ENCODE measurements around the gene TRERF1. TPM values are rescaled to one million over a fixed set of nuclear protein-coding genes. Genes with fewer than 3 reads are reported as not detected.

TRERF1 gene
- total RNA-seq, 2 donors from 2014 or later: 9.5 to 34.8 TPM

DNA sequence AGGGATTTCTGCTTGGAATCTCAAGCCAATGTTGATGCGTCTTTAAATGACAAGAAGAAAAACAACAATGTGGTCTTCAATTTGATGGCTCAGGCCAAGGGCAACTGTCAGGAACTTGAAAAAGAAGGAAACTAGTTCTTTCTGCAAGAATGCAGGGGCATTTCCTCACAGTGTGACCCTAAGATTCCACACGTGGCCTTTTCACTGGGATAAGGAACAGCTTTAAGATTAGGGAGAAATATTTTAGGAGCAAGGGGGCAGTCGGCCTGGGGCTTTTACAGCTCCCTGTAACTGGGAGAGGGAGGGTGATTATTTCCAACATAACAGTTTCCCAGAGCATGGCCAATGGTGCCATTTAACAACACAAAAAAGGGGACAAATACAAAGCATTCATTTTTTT lies 194.7 kb downstream of the TRERF1 start:
- H3K36me3 ChIP-seq: no peaks in the 10 kb centered on the region

DNA sequence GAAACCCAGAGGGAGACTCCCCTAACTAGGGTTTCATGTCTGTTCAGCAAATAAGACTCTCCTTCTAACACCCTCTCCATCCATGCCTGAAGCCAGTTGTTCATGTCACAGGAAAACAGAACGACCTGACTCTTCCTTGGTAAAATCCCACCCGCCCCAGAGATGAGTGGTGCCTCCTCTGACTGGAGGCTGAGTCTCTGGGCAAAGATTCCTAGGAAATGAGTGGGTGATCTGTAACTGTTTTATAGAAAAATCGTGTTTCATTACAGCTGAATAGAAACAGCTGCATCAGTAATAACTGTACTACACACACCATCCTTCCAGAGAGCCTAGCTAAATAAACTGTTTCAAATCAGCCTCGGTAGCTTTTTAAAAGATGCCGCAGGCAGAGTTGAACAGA lies 196.7 kb downstream of the TRERF1 start:
- no peaks in the 10 kb centered on the region for H3K9me3 ChIP-seq
- H3K27ac ChIP-seq: no peak overlapping the region
- DNase-seq (ENCODE audit: low spot score): no peak
- no peak overlapping the region for H3K4me3 ChIP-seq
- no peaks in the 10 kb centered on the region for H3K27me3 ChIP-seq (replicated peaks; ENCODE audit: insufficient read depth)
- no peaks in the 10 kb centered on the region for H3K4me1 ChIP-seq (replicated peaks)
- WGBS: 73% methylated on average over 5 of the region's 5 CpGs
- no peak for TF ChIP-seq POLR2AphosphoS5 (IDR thresholded peaks at IDR 0.05)
- TF ChIP-seq, protein P1, sequence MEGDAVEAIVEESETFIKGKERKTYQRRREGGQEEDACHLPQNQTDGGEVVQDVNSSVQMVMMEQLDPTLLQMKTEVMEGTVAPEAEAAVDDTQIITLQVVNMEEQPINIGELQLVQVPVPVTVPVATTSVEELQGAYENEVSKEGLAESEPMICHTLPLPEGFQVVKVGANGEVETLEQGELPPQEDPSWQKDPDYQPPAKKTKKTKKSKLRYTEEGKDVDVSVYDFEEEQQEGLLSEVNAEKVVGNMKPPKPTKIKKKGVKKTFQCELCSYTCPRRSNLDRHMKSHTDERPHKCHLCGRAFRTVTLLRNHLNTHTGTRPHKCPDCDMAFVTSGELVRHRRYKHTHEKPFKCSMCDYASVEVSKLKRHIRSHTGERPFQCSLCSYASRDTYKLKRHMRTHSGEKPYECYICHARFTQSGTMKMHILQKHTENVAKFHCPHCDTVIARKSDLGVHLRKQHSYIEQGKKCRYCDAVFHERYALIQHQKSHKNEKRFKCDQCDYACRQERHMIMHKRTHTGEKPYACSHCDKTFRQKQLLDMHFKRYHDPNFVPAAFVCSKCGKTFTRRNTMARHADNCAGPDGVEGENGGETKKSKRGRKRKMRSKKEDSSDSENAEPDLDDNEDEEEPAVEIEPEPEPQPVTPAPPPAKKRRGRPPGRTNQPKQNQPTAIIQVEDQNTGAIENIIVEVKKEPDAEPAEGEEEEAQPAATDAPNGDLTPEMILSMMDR (IDR thresholded peaks at IDR 0.05): no peak
- no peak for TF ChIP-seq POLR2A (IDR thresholded peaks at IDR 0.05)
- intact Hi-C loops (cut with DNase I): no loop called here
- no peaks in the 10 kb centered on the region for H3K36me3 ChIP-seq

More for the DNA sequence above, 194.7 kb downstream of the TRERF1 start:
- WGBS: 60% methylated on average over 3 of the region's 3 CpGs
- intact Hi-C loops (cut with DNase I): no loop called here
- Histone ChIP-seq H3K4me1 (replicated peaks) (no peaks in the 10 kb centered on the region), H3K27me3 (replicated peaks; ENCODE audit: insufficient read depth) (no peaks in the 10 kb centered on the region), H3K9me3 (no peaks in the 10 kb centered on the region), H3K4me3 (no peak overlapping the region), H3K27ac (no peak overlapping the region)
- no peak for DNase-seq (ENCODE audit: low spot score)
- TF ChIP-seq POLR2AphosphoS5 (IDR thresholded peaks at IDR 0.05) (no peak), POLR2A (IDR thresholded peaks at IDR 0.05) (no peak)
- TF ChIP-seq, protein P1 (IDR thresholded peaks at IDR 0.05): no peak

DNA sequence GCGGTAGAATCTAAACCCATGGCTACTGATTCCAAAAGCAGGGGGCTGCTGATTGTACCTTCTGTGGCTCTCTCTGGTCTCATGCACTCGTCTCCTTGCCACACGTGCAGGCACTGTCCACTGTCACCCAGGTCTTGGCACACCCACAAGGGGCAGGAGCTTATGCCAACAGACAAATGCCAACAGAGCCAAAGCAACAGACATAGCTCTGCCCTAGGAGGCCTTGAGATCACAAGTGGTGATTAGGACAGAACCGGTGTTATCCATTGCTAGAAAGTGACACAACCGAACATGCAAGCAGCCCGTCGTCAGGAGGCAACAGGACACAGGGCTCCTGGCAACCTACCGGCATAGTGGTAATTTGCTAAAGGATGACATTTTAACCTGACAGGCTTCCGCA lies 197.2 kb downstream of the TRERF1 start:
- intact Hi-C loops (cut with DNase I): no loop called here
- TF ChIP-seq, protein P1 (IDR thresholded peaks at IDR 0.05): no peak
- TF ChIP-seq POLR2AphosphoS5 (IDR thresholded peaks at IDR 0.05): no peak
- TF ChIP-seq POLR2A (IDR thresholded peaks at IDR 0.05): no peak
- WGBS: 86% methylated on average over 9 of the region's 9 CpGs

DNA sequence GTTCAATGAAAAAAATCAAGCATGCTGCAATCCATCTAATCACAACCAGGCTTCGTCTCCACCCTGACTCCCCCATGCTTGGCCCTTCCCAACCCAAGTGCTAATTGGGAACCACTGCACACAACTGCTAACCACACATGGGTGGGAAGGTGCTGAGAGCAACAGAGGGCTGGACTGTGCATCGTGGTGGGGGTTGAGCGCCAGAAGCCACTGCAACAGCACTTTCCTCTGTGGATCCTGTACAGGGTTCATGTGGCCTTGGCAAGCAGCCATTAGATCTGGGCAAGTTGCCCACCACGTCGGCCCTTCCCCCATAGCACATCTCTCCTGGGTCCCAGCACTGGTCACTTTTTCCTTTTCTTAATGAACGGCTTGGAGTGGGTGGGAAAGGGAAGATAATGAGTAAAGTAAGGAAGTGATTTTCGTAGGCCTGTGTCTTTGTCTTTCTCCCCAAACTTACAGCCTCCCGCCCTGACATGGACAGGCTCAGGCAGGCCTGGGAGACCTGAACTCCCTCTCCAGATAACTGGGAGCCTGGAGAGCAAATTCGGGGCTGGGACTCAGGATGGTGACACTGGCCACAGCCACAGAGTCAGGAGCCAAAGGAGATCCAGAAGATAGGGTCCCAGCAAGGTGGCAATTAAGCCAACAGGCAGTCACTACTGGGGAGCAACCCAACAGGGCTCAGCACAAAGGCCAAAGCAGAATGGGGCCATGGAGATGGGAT lies 199.7 kb downstream of the TRERF1 start:
- H3K9me3 ChIP-seq: no peaks in the 10 kb centered on the region
- DNase-seq (ENCODE audit: low spot score): no peak
- no peaks in the 10 kb centered on the region for H3K4me1 ChIP-seq (replicated peaks)
- no peaks in the 10 kb centered on the region for H3K27me3 ChIP-seq (replicated peaks; ENCODE audit: insufficient read depth)
- H3K4me3 ChIP-seq: no peak overlapping the region
- intact Hi-C loops (cut with DNase I): no loop called here
- WGBS: 24% methylated on average over 9 of the region's 9 CpGs
- no peak overlapping the region for H3K27ac ChIP-seq
- no peak for TF ChIP-seq POLR2AphosphoS5 (IDR thresholded peaks at IDR 0.05)
- TF ChIP-seq, protein P1 (IDR thresholded peaks at IDR 0.05): no peak
- no peak for TF ChIP-seq POLR2A (IDR thresholded peaks at IDR 0.05)
- no peaks in the 10 kb centered on the region for H3K36me3 ChIP-seq

More for the DNA sequence above, 197.2 kb downstream of the TRERF1 start:
- Histone ChIP-seq H3K4me1 (replicated peaks) (no peaks in the 10 kb centered on the region), H3K4me3 (no peak overlapping the region), H3K27ac (no peak overlapping the region), H3K27me3 (replicated peaks; ENCODE audit: insufficient read depth) (no peaks in the 10 kb centered on the region), H3K9me3 (no peaks in the 10 kb centered on the region), H3K36me3 (no peaks in the 10 kb centered on the region)
- no peak for DNase-seq (ENCODE audit: low spot score)

DNA sequence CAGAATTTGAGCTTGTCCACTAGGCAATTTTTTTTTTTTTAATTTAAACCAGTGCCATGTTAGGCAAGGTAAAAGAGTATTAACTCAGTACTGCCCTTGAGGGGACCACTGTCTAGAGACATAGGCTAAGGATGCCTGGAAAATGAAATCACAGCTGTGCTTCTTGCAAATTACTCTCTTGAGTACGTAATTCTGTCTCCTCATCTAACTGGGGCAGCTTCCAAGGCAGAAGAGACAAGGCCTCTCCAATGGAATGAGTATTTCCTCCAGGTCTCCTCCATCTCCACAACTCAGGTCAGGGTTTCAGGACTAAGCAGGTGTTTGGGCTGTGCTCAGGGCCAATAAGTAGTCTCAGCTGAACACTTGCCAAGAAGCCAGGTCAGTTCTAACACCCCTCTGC lies 200.2 kb downstream of the TRERF1 start:
- Histone ChIP-seq H3K27ac (no peak overlapping the region), H3K9me3 (no peaks in the 10 kb centered on the region), H3K4me1 (replicated peaks) (no peaks in the 10 kb centered on the region), H3K27me3 (replicated peaks; ENCODE audit: insufficient read depth) (no peaks in the 10 kb centered on the region), H3K36me3 (no peaks in the 10 kb centered on the region), H3K4me3 (no peak overlapping the region)
- TF ChIP-seq POLR2A (IDR thresholded peaks at IDR 0.05) (no peak), POLR2AphosphoS5 (IDR thresholded peaks at IDR 0.05) (no peak)
- TF ChIP-seq, protein P1 (IDR thresholded peaks at IDR 0.05): no peak
- 78% methylated on average over 1 of the region's 1 CpG for WGBS
- intact Hi-C loops (cut with DNase I): no loop called here
- DNase-seq (ENCODE audit: low spot score): no peak

All from prostate gland (tissue), 2 donors.